Urinary bladder (tissue), 4 donors: ENCODE data around the gene BACE2. TPM values are rescaled to one million over a fixed set of nuclear protein-coding genes. Genes with fewer than 3 reads are reported as not detected.
"Not testable (repeated sequence)": the region's sequence is repeated elsewhere in the genome, so short reads cannot be mapped to it uniquely, and the experiment has no call there.

ENCODE experiments used
- DNase-seq: peaks from one replicate; pipeline ENCODE4 v3.0.0-alpha.2; 2015; ENCODE audit errors: extremely low spot score
- H3K27ac ChIP-seq: one replicate; pipeline ENCODE4 v1.5.1; 2013; ENCODE audit warnings: low read depth, mild to moderate bottlenecking, moderate library complexity
- H3K36me3 ChIP-seq: one replicate; pipeline ENCODE4 v1.6.1; 2013; ENCODE audit warnings: mild to moderate bottlenecking, moderate library complexity; ENCODE audit not compliant: insufficient read depth
- H3K4me1 ChIP-seq: one replicate; pipeline ENCODE4 v1.6.1; 2013; ENCODE audit warnings: mild to moderate bottlenecking, moderate library complexity; ENCODE audit not compliant: insufficient read depth
- H3K4me3 ChIP-seq: one replicate; pipeline ENCODE4 v1.5.1; 2013; ENCODE audit warnings: low read depth, low read length
- WGBS: extraction: QIAGEN DNeasy Blood & Tissue Kit; methylation state at CpG from one replicate; pipeline ENCODE4 v1.1.7; 2013; 5-methylcytosine and 5-hydroxymethylcytosine counted together
- polyA plus RNA-seq: library from polyadenylated mRNA; stranded (reverse); fragments of 200-250 nt; gene quantifications from one replicate; pipeline ENCODE4 v1.2.3, GENCODE V29; 2013
- total RNA-seq: library from RNA; depleted of rRNA; stranded (reverse); fragments of >200 nt; gene quantifications from one replicate; pipeline ENCODE4 v1.2.3, GENCODE V29; 2014
- donor health status: healthy with polysubstance abuse.
- donor health status: healthy.

The BACE2 gene
- total and polyA plus RNA-seq, 2 donors = 51.1 to 81.5 TPM

- H3K4me3 ChIP-seq = no peak overlapping the region
- no peaks in the 10 kb centered on the region for H3K4me1 ChIP-seq
- 86% methylated on average over 12 of the region's 12 CpGs for WGBS
- no peak overlapping the region for H3K27ac ChIP-seq
- H3K36me3 ChIP-seq = no peaks in the 10 kb centered on the region
- DNase-seq = no peak
Measured at GRCh38 chr21:41251961-41252642, 84.1 kb downstream of the BACE2 start.

GRCh38 chr21:41254090-41254700 lies 86.2 kb downstream of the BACE2 start:
- no peak overlapping the region for H3K4me3 ChIP-seq
- DNase-seq = no peak
- H3K4me1 ChIP-seq = no peaks in the 10 kb centered on the region
- WGBS = 69% methylated on average over 4 of the region's 4 CpGs
- no peaks in the 10 kb centered on the region for H3K36me3 ChIP-seq
- H3K27ac ChIP-seq = no peak overlapping the region

DNA sequence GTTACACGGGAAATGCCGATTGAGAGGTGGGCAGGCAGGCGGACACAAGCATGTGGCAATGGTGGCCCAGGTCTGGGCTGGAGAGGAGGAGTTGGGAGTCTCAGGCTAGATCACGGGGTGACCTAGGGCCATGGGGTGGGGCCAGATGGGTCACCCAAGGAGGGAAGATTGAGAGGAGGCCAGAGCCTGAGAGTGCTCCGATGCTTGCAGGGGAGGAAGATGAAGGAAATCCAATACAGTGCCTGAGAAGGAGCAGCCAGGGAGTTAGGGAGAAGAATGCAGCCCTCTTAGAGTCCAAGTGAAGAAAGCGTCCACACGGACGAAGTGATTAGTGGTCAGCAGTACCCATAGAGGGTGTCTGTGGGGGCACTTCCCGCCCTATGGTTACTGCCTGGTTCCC lies 87.2 kb downstream of the BACE2 start:
- Histone ChIP-seq H3K36me3 (no peaks in the 10 kb centered on the region), H3K27ac (no peak overlapping the region), H3K4me1 (no peaks in the 10 kb centered on the region), H3K4me3 (no peak overlapping the region)
- WGBS = 88% methylated on average over 9 of the region's 9 CpGs
- no peak for DNase-seq

DNA sequence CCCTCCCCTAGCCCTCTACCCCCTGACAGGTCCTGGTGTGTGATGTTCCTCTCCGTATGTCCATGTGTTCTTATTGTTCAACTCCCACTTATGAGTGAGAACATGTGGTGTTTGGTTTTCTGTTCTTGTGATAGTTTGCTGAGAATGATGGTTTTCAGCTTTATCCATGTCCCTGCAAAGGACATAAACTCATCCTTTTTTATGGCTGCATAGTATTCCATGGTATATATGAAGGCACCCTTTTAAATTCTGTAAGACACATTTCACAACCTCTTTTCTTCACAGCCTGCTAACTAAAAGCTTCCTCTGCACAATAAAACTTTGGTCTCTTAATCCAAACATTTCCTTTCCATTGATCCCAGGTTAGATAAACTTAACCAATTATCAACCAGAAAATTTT lies 88.3 kb downstream of the BACE2 start:
- DNase-seq, H3K4me3 ChIP-seq, H3K4me1 ChIP-seq, H3K36me3 ChIP-seq, H3K27ac ChIP-seq: not testable (repeated sequence)
- WGBS = 96% methylated on average over 1 of the region's 1 CpG

DNA sequence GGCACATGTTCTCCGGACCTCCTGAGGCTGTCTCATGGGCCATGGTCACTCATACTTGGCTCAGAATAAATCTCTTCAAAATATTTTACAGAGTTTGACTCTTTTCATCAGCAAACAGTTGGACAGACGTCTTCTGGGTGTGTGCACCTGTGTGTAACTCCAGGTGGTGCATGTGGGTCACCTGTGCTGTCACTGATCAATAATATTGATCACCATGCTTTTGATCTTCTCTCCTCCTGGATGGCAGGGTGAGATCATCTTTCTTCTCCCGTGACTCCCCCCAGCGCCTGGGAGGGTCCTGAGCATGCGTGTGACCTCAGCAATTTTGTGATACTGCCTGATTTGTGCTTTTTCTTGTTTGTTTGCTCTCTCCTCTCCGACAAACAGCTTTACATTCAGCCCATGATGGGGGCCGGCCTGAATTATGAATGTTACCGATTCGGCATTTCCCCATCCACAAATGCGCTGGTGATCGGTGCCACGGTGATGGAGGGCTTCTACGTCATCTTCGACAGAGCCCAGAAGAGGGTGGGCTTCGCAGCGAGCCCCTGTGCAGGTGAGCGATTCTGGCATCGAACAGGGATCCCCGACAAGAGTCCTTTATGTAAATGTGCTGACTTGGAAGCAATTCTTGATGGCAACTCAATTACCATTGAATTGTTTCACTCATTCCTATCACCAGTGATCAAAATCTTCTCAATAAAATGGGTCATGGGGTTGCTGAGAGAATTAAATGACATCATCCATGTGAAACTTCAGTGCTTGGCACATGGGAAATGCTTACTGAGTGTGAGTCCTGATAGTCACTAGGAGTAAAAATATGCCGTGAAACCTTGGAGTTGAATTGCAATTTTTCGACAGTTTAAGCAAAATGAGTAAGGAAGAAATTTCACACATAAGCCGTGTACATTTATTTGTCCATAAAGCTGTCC lies 89.1 kb downstream of the BACE2 start:
- Histone ChIP-seq H3K36me3 (no peaks in the 10 kb centered on the region), H3K4me3 (no peak overlapping the region), H3K4me1 (no peaks in the 10 kb centered on the region), H3K27ac (no peak overlapping the region)
- 96% methylated on average over 22 of the region's 22 CpGs for WGBS
- DNase-seq = no peak

DNA sequence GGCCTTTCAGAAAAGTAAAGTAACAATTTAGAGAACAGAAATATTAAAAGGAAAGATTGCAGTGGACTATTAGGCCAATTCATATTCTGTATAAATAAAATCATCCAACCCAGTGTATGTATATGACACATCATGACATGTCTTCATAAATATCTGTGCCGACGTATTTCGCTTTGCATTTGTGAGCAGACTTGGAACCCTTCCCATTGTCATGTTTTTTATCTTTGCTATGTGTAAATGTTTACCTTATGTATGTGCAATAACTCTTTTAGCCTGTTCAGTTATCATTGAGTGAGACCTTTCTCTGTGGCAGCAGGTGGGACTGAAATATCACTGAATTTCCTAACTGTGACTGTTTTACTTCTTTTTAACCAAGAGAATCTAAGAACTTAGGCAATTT lies 90.7 kb downstream of the BACE2 start:
- no peak for DNase-seq
- Histone ChIP-seq H3K4me3 (no peak overlapping the region), H3K27ac (no peak overlapping the region), H3K4me1 (no peaks in the 10 kb centered on the region), H3K36me3 (no peaks in the 10 kb centered on the region)
- 40% methylated on average over 3 of the region's 3 CpGs for WGBS

- Histone ChIP-seq H3K36me3 (no peaks in the 10 kb centered on the region), H3K27ac (no peak overlapping the region), H3K4me3 (no peak overlapping the region), H3K4me1 (no peaks in the 10 kb centered on the region)
- WGBS = 83% methylated on average over 8 of the region's 8 CpGs
- DNase-seq = no peak
Measured at GRCh38 chr21:41260428-41260827, 92.5 kb downstream of the BACE2 start.

DNA sequence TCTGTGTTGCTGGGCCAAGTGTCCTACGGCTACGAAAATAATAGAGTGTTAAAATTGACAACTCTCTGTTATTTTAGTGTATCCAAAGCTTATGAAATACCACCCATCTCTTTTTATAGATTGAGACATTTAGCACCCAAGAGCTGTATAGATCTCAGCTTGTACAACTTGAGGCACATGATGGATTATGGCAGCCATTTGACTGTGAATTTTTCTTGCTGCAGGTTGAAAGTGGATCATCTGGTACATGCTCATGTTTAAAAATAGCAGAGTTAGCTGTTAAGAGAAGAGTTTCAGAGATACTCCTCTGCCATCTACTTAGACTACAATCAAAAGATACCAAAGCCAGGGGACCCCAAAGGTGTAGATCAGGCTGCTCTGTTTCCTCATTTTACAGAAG lies 99.4 kb downstream of the BACE2 start:
- Histone ChIP-seq H3K27ac (no peak overlapping the region), H3K4me3 (no peak overlapping the region), H3K4me1 (no peaks in the 10 kb centered on the region), H3K36me3 (no peaks in the 10 kb centered on the region)
- no peak for DNase-seq
- WGBS = 96% methylated on average over 2 of the region's 2 CpGs

GRCh38 chr21:41269535-41269934 lies 101.6 kb downstream of the BACE2 start:
- Histone ChIP-seq H3K4me3 (no peak overlapping the region), H3K36me3 (no peaks in the 10 kb centered on the region), H3K4me1 (no peaks in the 10 kb centered on the region), H3K27ac (no peak overlapping the region)
- no peak for DNase-seq
- WGBS = 49% methylated on average over 1 of the region's 1 CpG

DNA sequence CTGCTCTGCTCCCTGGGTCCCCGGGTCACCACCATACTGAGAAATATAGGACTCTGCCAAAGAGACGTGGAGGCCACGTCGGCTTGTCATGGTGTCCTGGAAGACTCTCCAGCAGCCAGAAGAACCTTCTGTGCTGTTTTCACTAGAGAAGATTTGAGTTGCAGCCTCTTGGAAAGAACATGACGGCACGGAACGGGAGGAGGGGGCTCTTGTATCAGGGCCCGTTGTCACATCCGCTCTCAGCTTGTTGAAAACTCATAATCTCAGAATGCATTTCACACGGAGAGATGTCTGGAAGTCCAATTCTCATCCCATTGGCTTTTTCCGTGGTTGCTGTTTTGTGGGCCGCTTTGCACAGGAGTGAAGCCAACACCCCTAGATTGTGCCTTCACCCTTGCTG lies 109.2 kb downstream of the BACE2 start:
- no peak for DNase-seq
- 87% methylated on average over 12 of the region's 12 CpGs for WGBS
- Histone ChIP-seq H3K27ac (no peak overlapping the region), H3K4me1 (no peaks in the 10 kb centered on the region), H3K36me3 (no peaks in the 10 kb centered on the region), H3K4me3 (no peak overlapping the region)

GRCh38 chr21:41277846-41278245 lies 109.9 kb downstream of the BACE2 start:
- Histone ChIP-seq H3K4me3 (no peak overlapping the region), H3K36me3 (no peaks in the 10 kb centered on the region), H3K4me1 (no peaks in the 10 kb centered on the region), H3K27ac (no peak overlapping the region)
- 73% methylated on average over 4 of the region's 4 CpGs for WGBS
- DNase-seq = no peak

DNA sequence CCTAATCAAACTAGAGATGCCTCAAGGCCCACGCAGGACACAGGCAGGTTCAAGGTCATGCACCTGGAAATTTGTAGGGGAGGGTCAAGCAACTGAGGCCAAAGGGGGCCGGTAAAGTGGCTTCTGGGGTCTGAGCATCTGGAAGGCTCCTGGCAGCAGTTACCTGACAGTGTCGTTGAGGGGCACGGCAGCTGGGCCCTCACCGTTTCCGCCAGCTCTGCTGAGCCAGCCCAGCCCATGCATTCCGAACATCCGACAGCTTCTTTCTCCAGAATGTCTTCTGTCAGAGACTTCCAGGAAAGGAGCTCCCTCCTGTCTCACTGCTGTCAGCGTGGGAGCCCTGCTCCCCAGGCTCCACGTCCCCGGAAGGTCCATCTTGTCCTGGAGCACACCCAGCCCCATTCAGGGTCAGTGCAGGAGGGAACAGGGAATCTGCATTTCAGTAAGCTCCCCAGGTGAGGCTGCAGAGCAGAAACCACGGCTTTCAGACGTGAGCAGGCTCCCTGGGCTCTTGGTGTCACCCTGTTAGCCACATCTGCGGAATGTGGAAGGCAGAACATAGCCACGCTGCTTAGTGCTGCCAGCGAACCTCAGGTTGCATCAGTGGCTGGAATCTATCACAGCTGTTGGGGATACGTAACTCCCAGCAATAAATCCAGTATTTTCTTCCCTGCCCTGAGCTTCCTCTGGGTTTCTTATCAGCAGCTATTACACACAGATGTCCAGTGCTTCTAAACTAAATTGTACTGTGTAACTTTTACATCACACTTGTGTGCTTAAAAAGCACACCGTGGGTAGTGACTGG lies 112.4 kb downstream of the BACE2 start:
- DNase-seq = no peak
- 43% methylated on average over 18 of the region's 18 CpGs for WGBS
- H3K36me3 ChIP-seq = no peaks in the 10 kb centered on the region
- no peaks in the 10 kb centered on the region for H3K4me1 ChIP-seq
- no peak overlapping the region for H3K4me3 ChIP-seq
- H3K27ac ChIP-seq = no peak overlapping the region

GRCh38 chr21:41282412-41282811 lies 114.5 kb downstream of the BACE2 start:
- H3K27ac ChIP-seq = no peak overlapping the region
- DNase-seq = no peak
- H3K4me3 ChIP-seq = no peak overlapping the region
- no peaks in the 10 kb centered on the region for H3K36me3 ChIP-seq
- 59% methylated on average over 3 of the region's 3 CpGs for WGBS
- H3K4me1 ChIP-seq = no peaks in the 10 kb centered on the region
